GM12878 (cell line): Measurements from ENCODE around the gene CARD11. TPM values are rescaled to one million over a fixed set of nuclear protein-coding genes. Genes with fewer than 3 reads are reported as not detected.

ENCODE experiments used
- ATAC-seq: fragments of 200-7000 bp; cut with Tn5 transposase; 3 replicates; pipeline ENCODE4 v1.9.1; 2020; ENCODE audit warnings: mild to moderate bottlenecking, moderate library complexity
- BruUV-seq: library from RNA; stranded (reverse); fragments of 400-500 nt; replicated peaks from 2 replicates; lab custom pipeline; 2021; lab: Mats Ljungman, UMichigan
- CTCF ChIA-PET: fragments of 300-600 bp; sonication (Branson Sonifier 250); formaldehyde crosslinking; extraction: SDS; loops from one replicate; lab custom pipeline; 2021; ENCODE audit warnings: inconsistent platforms; lab: Yijun Ruan, JAX
- POLR2A ChIA-PET: fragments of 350-600 bp; formaldehyde crosslinking; extraction: SDS; loops from one replicate; lab custom pipeline; 2021; ENCODE audit warnings: inconsistent platforms; lab: Charles Lee
- RAD21 ChIA-PET: fragments of 300-600 bp; sonication (Branson Sonifier 250); formaldehyde crosslinking; loops from one replicate; lab custom pipeline; 2023; ENCODE audit warnings: antibody characterized with exemption; ENCODE audit not compliant: unreplicated experiment; lab: Charles Lee
- SMC1A ChIA-PET: fragments of 300-600 bp; sonication (Branson Sonifier 250); formaldehyde crosslinking; loops from one replicate; lab custom pipeline; 2023; ENCODE audit not compliant: unreplicated experiment, uncharacterized antibody; lab: Charles Lee
- DNase-seq: peaks from one replicate; pipeline ENCODE4 v3.0.0-alpha.2; 2011; ENCODE audit warnings: low read depth, low spot score
- FAIRE-seq: peaks from 3 replicates; lab custom pipeline; 2011; peaks lifted over from hg19 to GRCh38; lab: Jason Lieb, UNC
- H2AFZ ChIP-seq: 2 replicates; pipeline ENCODE4 v1.6.0; 2011; ENCODE audit warnings: low read depth, low read length, control low read depth; ENCODE audit not compliant: control insufficient read depth
- H3K27ac ChIP-seq: 2 replicates; pipeline ENCODE4 v1.5.1; 2011; ENCODE audit warnings: control low read depth; ENCODE audit not compliant: control insufficient read depth, insufficient read depth
- H3K27me3 ChIP-seq, 2 experiments: replicated peaks in 1 of 2; 2 replicates each; pipeline versions ENCODE4 v1.6.0 to v1.6.1; 2011; ENCODE audit warnings: low read length in 1 of 2; ENCODE audit not compliant: control insufficient read depth in 2 of 2, insufficient read depth in 2 of 2
- H3K36me3 ChIP-seq, 2 experiments: 2 replicates each; pipeline ENCODE4 v1.5.1; 2011; ENCODE audit warnings: low read length in 1 of 2; ENCODE audit not compliant: control insufficient read depth in 2 of 2, insufficient read depth in 2 of 2
- H3K4me1 ChIP-seq: 2 replicates; pipeline ENCODE4 v1.6.1; 2011; ENCODE audit warnings: mild to moderate bottlenecking, low read length, moderate library complexity, mixed read lengths; ENCODE audit not compliant: control insufficient read depth, insufficient read depth
- H3K4me2 ChIP-seq: 2 replicates; pipeline ENCODE4 v1.6.0; 2011; ENCODE audit warnings: control low read depth; ENCODE audit not compliant: control insufficient read depth, insufficient read depth
- H3K4me3 ChIP-seq: fragments of 200-600 bp; sonication (generic); 2 replicates; pipeline ENCODE4 v1.5.1; 2016
- H3K79me2 ChIP-seq: 2 replicates; pipeline ENCODE4 v1.6.0; 2011; ENCODE audit warnings: low read length; ENCODE audit not compliant: control insufficient read depth, insufficient read depth
- H3K9ac ChIP-seq: 2 replicates; pipeline ENCODE4 v1.8.0; 2011; ENCODE audit warnings: low read length, control low read depth, mixed read lengths; ENCODE audit not compliant: control insufficient read depth, insufficient read depth
- H3K9me3 ChIP-seq: replicated peaks from 3 replicates; pipeline ENCODE4 v1.5.1; 2011; ENCODE audit warnings: mild to moderate bottlenecking, low read length; ENCODE audit not compliant: control insufficient read depth, insufficient read depth
- H4K20me1 ChIP-seq: 2 replicates; pipeline ENCODE4 v1.6.0; 2011; ENCODE audit not compliant: control insufficient read depth, insufficient read depth
- BHLHE40 ChIP-seq, 2 experiments: fragments of 450-650 bp in 1 of 2; IDR thresholded peaks; 2 replicates each; pipeline ENCODE4 v1.6.1; 2011 to 2017; ENCODE audit warnings: low read depth in 2 of 2, borderline replicate concordance in 1 of 2, improper control_type of control experiment in 1 of 2, low read length in 1 of 2, mild to moderate bottlenecking in 1 of 2
- CBX5 ChIP-seq: sonication (generic); IDR thresholded peaks from 2 replicates; pipeline ENCODE4 v1.6.1; 2016; ENCODE audit warnings: low read depth, moderate library complexity, mild to moderate bottlenecking, inconsistent platforms
- DPF2 ChIP-seq: fragments of 450-650 bp; IDR thresholded peaks from 2 replicates; pipeline ENCODE4 v1.6.1; 2017; ENCODE audit warnings: mild to moderate bottlenecking
- E2F4 ChIP-seq: IDR thresholded peaks from 2 replicates; pipeline ENCODE4 v1.6.1; 2012; ENCODE audit warnings: low read depth, low read length, improper control_type of control experiment
- E4F1 ChIP-seq: fragments of 450-650 bp; IDR thresholded peaks from 2 replicates; pipeline ENCODE4 v1.6.1; 2018; ENCODE audit warnings: borderline replicate concordance, mild to moderate bottlenecking; ENCODE audit not compliant: partially characterized antibody
- EGR1 ChIP-seq, 2 experiments: IDR thresholded peaks; 1 replicate in 1 of 2; 2 replicates in 1 of 2; pipeline ENCODE4 v1.6.1; 2011 to 2012; ENCODE audit warnings: low read depth in 2 of 2, low read length in 2 of 2, borderline replicate concordance in 1 of 2, mild to moderate bottlenecking in 1 of 2, moderate library complexity in 1 of 2
- ESRRA ChIP-seq: IDR thresholded peaks from 2 replicates; pipeline ENCODE4 v1.6.1; 2012; ENCODE audit warnings: mild to moderate bottlenecking, low read length, improper control_type of control experiment
- KAT2A ChIP-seq: conservative IDR thresholded peaks from 2 replicates; pipeline ENCODE4 v1.6.1; 2011; ENCODE audit warnings: low read depth, low read length; ENCODE audit not compliant: control insufficient read depth
- KLF5 ChIP-seq: fragments of 450-650 bp; IDR thresholded peaks from 2 replicates; pipeline ENCODE4 v1.6.1; 2014; ENCODE audit warnings: mild to moderate bottlenecking; ENCODE audit not compliant: partially characterized antibody
- MEF2A ChIP-seq: IDR thresholded peaks from 2 replicates; pipeline ENCODE4 v1.6.1; 2011; ENCODE audit warnings: low read depth, mild to moderate bottlenecking, low read length, moderate library complexity; ENCODE audit not compliant: insufficient read depth
- MLLT1 ChIP-seq: fragments of 450-650 bp; IDR thresholded peaks from 2 replicates; pipeline ENCODE4 v1.6.1; 2016; ENCODE audit warnings: mild to moderate bottlenecking
- NBN ChIP-seq: fragments of 450-650 bp; IDR thresholded peaks from 2 replicates; pipeline ENCODE4 v1.6.1; 2016
- SIN3A ChIP-seq: IDR thresholded peaks from 2 replicates; pipeline ENCODE4 v1.6.1; 2012; ENCODE audit warnings: low read depth, low read length, improper control_type of control experiment
- SUPT20H ChIP-seq: IDR thresholded peaks from 2 replicates; pipeline ENCODE4 v1.6.1; 2011; ENCODE audit warnings: low read depth, mild to moderate bottlenecking, low read length, moderate library complexity, borderline replicate concordance; ENCODE audit not compliant: control insufficient read depth
- TAF1 ChIP-seq: IDR thresholded peaks from 2 replicates; pipeline ENCODE4 v1.6.1; 2011; ENCODE audit warnings: mild to moderate bottlenecking, low read depth, low read length, borderline replicate concordance
- TCF3 ChIP-seq: IDR thresholded peaks from 2 replicates; pipeline ENCODE4 v1.6.1; 2012; ENCODE audit warnings: low read depth, mild to moderate bottlenecking, low read length, borderline replicate concordance; ENCODE audit not compliant: insufficient read depth
- in situ Hi-C: fragments of 300-500 bp; cut with MboI; formaldehyde crosslinking; loops from 9 replicates; pipeline ENCODE4 v1.14.3; 2018; ENCODE audit warnings: mixed read lengths
- intact Hi-C: fragments of 100-400 bp; cut with micrococcal nuclease; formaldehyde crosslinking; loops from one replicate; pipeline ENCODE4 v1.14.2; 2022; ENCODE audit not compliant: unreplicated experiment
- polyA plus RNA-seq, 11 experiments: library from polyadenylated mRNA; depleted of rRNA in 4 of 11; unstranded in 6 of 11; stranded (reverse) in 5 of 11; fragments of >200 nt; fragmentation: Nextera tagmentation in 4 of 11; fragmentation: Illumina TruSeq in 1 of 11; extraction: Ambion mirVana in 4 of 11; extraction: Trizol in 1 of 11; gene quantifications; 1 replicate in 1 of 11; 2 replicates in 10 of 11; pipeline versions ENCODE4 v1.2.1 to v1.2.3, GENCODE V29; 2011 to 2016; ENCODE audit warnings: inconsistent platforms in 2 of 11, missing spikeins in 2 of 11, low read depth in 1 of 11
- total RNA-seq, 4 experiments: library from RNA; depleted of rRNA in 3 of 4; stranded (reverse); fragments of >200 nt in 3 of 4; fragmentation: Illumina TruSeq in 1 of 4; extraction: Trizol in 1 of 4; gene quantifications; 2 replicates each; pipeline versions ENCODE4 v1.2.1 to v1.2.3, GENCODE V29; 2013 to 2021
- TF ChIP-seq, protein P1 (sequence below): IDR thresholded peaks from 2 replicates; pipeline ENCODE4 v1.6.1; 2011; ENCODE audit warnings: low read depth, mild to moderate bottlenecking, low read length, moderate library complexity, borderline replicate concordance; ENCODE audit errors: extremely low read depth

Gene CARD11
- total and polyA plus RNA-seq, 10 of the 15 experiments (the other 5 are each of a cell fraction or from before 2014, with no cell fraction given): 0.27 to 72.0 (median 28.4) TPM

DNA sequence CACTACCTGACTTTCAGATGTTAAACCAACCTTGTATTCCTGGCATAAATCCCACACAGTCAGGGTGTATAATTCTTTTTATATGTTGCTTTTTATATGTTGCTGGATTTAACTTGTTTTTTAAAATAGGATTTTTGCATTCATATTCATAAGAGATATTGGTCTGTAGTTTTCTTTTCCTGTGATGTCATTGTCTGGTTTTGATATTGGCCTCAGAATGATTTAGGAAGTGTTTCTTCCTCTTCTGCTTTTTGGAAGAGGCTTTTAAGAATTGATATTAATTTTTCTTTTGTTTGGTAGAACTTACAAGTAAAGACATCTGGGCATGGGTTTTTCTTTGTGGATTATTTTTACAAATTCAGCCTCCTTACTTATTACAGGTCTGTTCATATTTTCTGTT, 93.1 kb downstream of the CARD11 start:
- peaks cover 4% of the 10 kb centered on the region for H3K9me3 ChIP-seq
- H3K27ac ChIP-seq: no peak overlapping the region
- H3K4me3 ChIP-seq: no peak overlapping the region
- ATAC-seq: no peak
- intact Hi-C loops: no loop called here
- peaks cover 3 to 22% of the 10 kb centered on the region in 2 experiments for H3K36me3 ChIP-seq
- BruUV-seq: no TSS peak
- H3K4me1 ChIP-seq: peaks cover 4% of the 10 kb centered on the region; the same call in 1 of the 2 replicates
- FAIRE-seq: peak; percentile 23
- no peaks in the 10 kb centered on the region for H4K20me1 ChIP-seq
- TF ChIP-seq SUPT20H (no peak), MEF2A (no peak), EGR1 (IDR thresholded peaks at IDR 0.05; ENCODE audit: borderline replicate concordance in 1 of 2, low read depth in 2 of 2, low read length in 2 of 2) (no peak), E4F1 (no peak), DPF2 (no peak), KAT2A (no peak), NBN (no peak), TAF1 (no peak), CBX5 (no peak), BHLHE40 (IDR thresholded peaks at IDR 0.05; ENCODE audit: borderline replicate concordance in 1 of 2, low read depth in 2 of 2, low read length in 1 of 2) (no peak), SIN3A (no peak), MLLT1 (no peak), TCF3 (no peak), ESRRA (no peak), E2F4 (no peak), KLF5 (no peak)
- TF ChIP-seq, protein P1, sequence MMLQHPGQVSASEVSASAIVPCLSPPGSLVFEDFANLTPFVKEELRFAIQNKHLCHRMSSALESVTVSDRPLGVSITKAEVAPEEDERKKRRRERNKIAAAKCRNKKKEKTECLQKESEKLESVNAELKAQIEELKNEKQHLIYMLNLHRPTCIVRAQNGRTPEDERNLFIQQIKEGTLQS: no peak
- no peak overlapping the region for H3K4me2 ChIP-seq
- ChIA-PET CTCF (no interaction called here), POLR2A (no interaction called here), SMC1A (no interaction called here), RAD21 (no interaction called here)
- H2AFZ ChIP-seq: no peak overlapping the region
- H3K27me3 ChIP-seq: no peaks in the 10 kb centered on the region
- in situ Hi-C loops: no loop called here
- no peak for DNase-seq
- H3K9ac ChIP-seq: no peak overlapping the region
- H3K79me2 ChIP-seq: no peaks in the 10 kb centered on the region
